ENCODE measurements around the gene LYSET.

GRCh38 chr14:93148979-93149378, 36.1 kb upstream of the LYSET start:
- TF ChIP-seq POLR2AphosphoS5 (IDR thresholded peaks at IDR 0.05) (no peak), CTCF (IDR thresholded peaks at IDR 0.05) (no peak), EP300 (IDR thresholded peaks at IDR 0.05) (no peak), POLR2A (IDR thresholded peaks at IDR 0.05) (no peak)
